ENCODE measurements around the gene USP36. TPM values are rescaled to one million over a fixed set of nuclear protein-coding genes. Genes with fewer than 3 reads are reported as not detected.
"Not testable (repeated sequence)": the region's sequence is repeated elsewhere in the genome, so short reads cannot be mapped to it uniquely, and the experiment has no call there.

Gene USP36
- total RNA-seq, 1 donor from 2014 or later: 126 TPM

- Mint-ChIP-seq H3K4me1 (ENCODE audit: low read depth) (peaks cover 28% of the 10 kb centered on the region), H3K27me3 (ENCODE audit: insufficient read depth) (peaks cover 12% of the 10 kb centered on the region), H3K27ac (peak overlapping the region; percentile 34), H3K9me3 (no peaks in the 10 kb centered on the region), H3K36me3 (ENCODE audit: low read depth) (no peaks in the 10 kb centered on the region), H3K4me3 (peak overlapping the region; percentile 37)
- intact Hi-C loops (cut with micrococcal nuclease): no loop called here
- peak; percentile 6 for DNase-seq (ENCODE audit: low spot score)
Observed at GRCh38 chr17:78879635-78880186, 39.1 kb upstream of the USP36 start.

GRCh38 chr17:78878871-78879527 is 38.4 kb upstream of the USP36 start:
- H3K4me3 Mint-ChIP-seq: peak overlapping the region; percentile 3
- no peak overlapping the region for H3K27ac Mint-ChIP-seq
- intact Hi-C loops (cut with micrococcal nuclease): no loop called here
- H3K9me3 Mint-ChIP-seq: no peaks in the 10 kb centered on the region
- peaks cover 28% of the 10 kb centered on the region for H3K4me1 Mint-ChIP-seq (ENCODE audit: low read depth)
- peaks cover 12% of the 10 kb centered on the region for H3K27me3 Mint-ChIP-seq (ENCODE audit: insufficient read depth)
- no peaks in the 10 kb centered on the region for H3K36me3 Mint-ChIP-seq (ENCODE audit: low read depth)
- no peak for DNase-seq (ENCODE audit: low spot score)

- intact Hi-C loops (cut with micrococcal nuclease): no loop called here
- Mint-ChIP-seq H3K9me3 (no peaks in the 10 kb centered on the region), H3K27ac (no peak overlapping the region), H3K36me3 (ENCODE audit: low read depth) (no peaks in the 10 kb centered on the region), H3K4me1 (ENCODE audit: low read depth) (peaks cover 25% of the 10 kb centered on the region), H3K4me3 (no peak overlapping the region), H3K27me3 (ENCODE audit: insufficient read depth) (peaks cover 12% of the 10 kb centered on the region)
- DNase-seq (ENCODE audit: low spot score): no peak
Observed at GRCh38 chr17:78878261-78878660, 37.6 kb upstream of the USP36 start.

GRCh38 chr17:78876954-78877517 is 36.4 kb upstream of the USP36 start:
- H3K4me3 Mint-ChIP-seq; H3K27ac Mint-ChIP-seq; DNase-seq (ENCODE audit: low spot score); H3K36me3 Mint-ChIP-seq (ENCODE audit: low read depth); H3K9me3 Mint-ChIP-seq; intact Hi-C loops (cut with micrococcal nuclease): not testable (repeated sequence)
- H3K27me3 Mint-ChIP-seq (ENCODE audit: insufficient read depth): peaks cover 10% of the 10 kb centered on the region
- peaks cover 21% of the 10 kb centered on the region for H3K4me1 Mint-ChIP-seq (ENCODE audit: low read depth)

- Mint-ChIP-seq H3K27me3 (ENCODE audit: insufficient read depth) (peaks cover 10% of the 10 kb centered on the region), H3K27ac (peak overlapping the region; percentile 48), H3K4me1 (ENCODE audit: low read depth) (peaks cover 21% of the 10 kb centered on the region), H3K36me3 (ENCODE audit: low read depth) (no peaks in the 10 kb centered on the region), H3K4me3 (no peak overlapping the region), H3K9me3 (no peaks in the 10 kb centered on the region)
- no peak for DNase-seq (ENCODE audit: low spot score)
- intact Hi-C loops (cut with micrococcal nuclease): no loop called here
Observed at GRCh38 chr17:78876094-78876597, 35.5 kb upstream of the USP36 start.

GRCh38 chr17:78875363-78876093 is 34.9 kb upstream of the USP36 start:
- intact Hi-C loops (cut with micrococcal nuclease): no loop called here
- Mint-ChIP-seq H3K36me3 (ENCODE audit: low read depth) (no peaks in the 10 kb centered on the region), H3K27ac (no peak overlapping the region), H3K27me3 (ENCODE audit: insufficient read depth) (peaks cover 10% of the 10 kb centered on the region), H3K9me3 (no peaks in the 10 kb centered on the region), H3K4me1 (ENCODE audit: low read depth) (peaks cover 21% of the 10 kb centered on the region), H3K4me3 (no peak overlapping the region)
- no peak for DNase-seq (ENCODE audit: low spot score)

- intact Hi-C loops (cut with micrococcal nuclease): no loop called here
- Mint-ChIP-seq H3K9me3 (no peaks in the 10 kb centered on the region), H3K27ac (no peak overlapping the region), H3K4me3 (no peak overlapping the region), H3K36me3 (ENCODE audit: low read depth) (no peaks in the 10 kb centered on the region), H3K27me3 (ENCODE audit: insufficient read depth) (peaks cover 10% of the 10 kb centered on the region), H3K4me1 (ENCODE audit: low read depth) (peaks cover 6% of the 10 kb centered on the region)
- no peak for DNase-seq (ENCODE audit: low spot score)
Observed at GRCh38 chr17:78873519-78874340, 33.1 kb upstream of the USP36 start.

- Mint-ChIP-seq H3K36me3 (ENCODE audit: low read depth) (no peaks in the 10 kb centered on the region), H3K4me1 (ENCODE audit: low read depth) (peaks cover 6% of the 10 kb centered on the region), H3K9me3 (no peaks in the 10 kb centered on the region), H3K27me3 (ENCODE audit: insufficient read depth) (peaks cover 7% of the 10 kb centered on the region), H3K4me3 (no peak overlapping the region), H3K27ac (no peak overlapping the region)
- DNase-seq (ENCODE audit: low spot score): no peak
- intact Hi-C loops (cut with micrococcal nuclease): no loop called here
Observed at GRCh38 chr17:78872486-78872885, 31.9 kb upstream of the USP36 start.

GRCh38 chr17:78870621-78871020 is 30.0 kb upstream of the USP36 start:
- intact Hi-C loops (cut with micrococcal nuclease): no loop called here
- H3K4me1 Mint-ChIP-seq (ENCODE audit: low read depth): no peaks in the 10 kb centered on the region
- no peak overlapping the region for H3K27ac Mint-ChIP-seq
- no peak for DNase-seq (ENCODE audit: low spot score)
- peaks cover 7% of the 10 kb centered on the region for H3K27me3 Mint-ChIP-seq (ENCODE audit: insufficient read depth)
- no peaks in the 10 kb centered on the region for H3K36me3 Mint-ChIP-seq (ENCODE audit: low read depth)
- no peaks in the 10 kb centered on the region for H3K9me3 Mint-ChIP-seq
- no peak overlapping the region for H3K4me3 Mint-ChIP-seq

- intact Hi-C loops (cut with micrococcal nuclease): no loop called here
- DNase-seq (ENCODE audit: low spot score): no peak
- no peak overlapping the region for H3K27ac Mint-ChIP-seq
Observed at GRCh38 chr17:78868391-78868790, 27.8 kb upstream of the USP36 start.

GRCh38 chr17:78867046-78867445 is 26.4 kb upstream of the USP36 start:
- H3K36me3 Mint-ChIP-seq (ENCODE audit: low read depth); H3K27me3 Mint-ChIP-seq (ENCODE audit: insufficient read depth); H3K9me3 Mint-ChIP-seq; DNase-seq (ENCODE audit: low spot score); H3K4me1 Mint-ChIP-seq (ENCODE audit: low read depth); intact Hi-C loops (cut with micrococcal nuclease); H3K4me3 Mint-ChIP-seq; H3K27ac Mint-ChIP-seq: not testable (repeated sequence)

More at GRCh38 chr17:78868391-78868790, 27.8 kb upstream of the USP36 start:
- H3K36me3 Mint-ChIP-seq (ENCODE audit: low read depth): no peaks in the 10 kb centered on the region
- no peaks in the 10 kb centered on the region for H3K9me3 Mint-ChIP-seq
- H3K4me1 Mint-ChIP-seq (ENCODE audit: low read depth): no peaks in the 10 kb centered on the region
- peaks cover 6% of the 10 kb centered on the region for H3K27me3 Mint-ChIP-seq (ENCODE audit: insufficient read depth)
- no peak overlapping the region for H3K4me3 Mint-ChIP-seq

- H3K27me3 Mint-ChIP-seq (ENCODE audit: insufficient read depth): peaks cover 8% of the 10 kb centered on the region
- H3K4me3 Mint-ChIP-seq: no peak overlapping the region
- H3K4me1 Mint-ChIP-seq (ENCODE audit: low read depth): no peaks in the 10 kb centered on the region
- peak; percentile 51 for DNase-seq (ENCODE audit: low spot score)
- intact Hi-C loops (cut with micrococcal nuclease): loop anchor here (1.0 kb wide), 2 partner anchors 59 to 105 kb away; partner anchors contain the start of gene TIMP2
- H3K27ac Mint-ChIP-seq: no peak overlapping the region
- no peaks in the 10 kb centered on the region for H3K9me3 Mint-ChIP-seq
- H3K36me3 Mint-ChIP-seq (ENCODE audit: low read depth): no peaks in the 10 kb centered on the region
Observed at GRCh38 chr17:78865682-78866390, 25.2 kb upstream of the USP36 start.

Data from activated T-helper 1 cell treated with anti-CD3 and anti-CD28 coated beads, Interleukin-12 subunit alpha, Interleukin-12 subunit beta, Interleukin-2, Interleukin-4 antibody, amounts not matched to agents 30 ng/mL and 10 ng/mL and 1 ng/mL, durations not matched to agents 14 hours and 24 hours and 36 hours (primary cell).